ENCODE measurements around the gene BST1.

Gene BST1

GRCh38 chr4:15702941-15703403 is at the start of gene BST1:
BST1 (plus strand) TSS chr4:15703065; CDS start chr4:15703145, 80 bp downstream.
- DNase-seq: no peak

- no peak for DNase-seq
Measured at GRCh38 chr4:15653420-15653819, 49.4 kb upstream of the BST1 start.

GRCh38 chr4:15653864-15654592 is 48.8 kb upstream of the BST1 start:
- DNase-seq: no peak

- no peak for DNase-seq
Measured at GRCh38 chr4:15654593-15655222, 48.2 kb upstream of the BST1 start.

- peak; percentile 54 for DNase-seq
Measured at GRCh38 chr4:15655223-15656037, 47.4 kb upstream of the BST1 start, which contains the start of gene FBXL5. FBXL5 (minus strand) TSS chr4:15655357; CDS start chr4:15655287, 70 bp downstream.

- peak; percentile 8 for DNase-seq
Measured at GRCh38 chr4:15656038-15656470, 46.8 kb upstream of the BST1 start.

GRCh38 chr4:15657366-15657765 is 45.5 kb upstream of the BST1 start:
- no peak for DNase-seq

GRCh38 chr4:15658136-15658770 is 44.6 kb upstream of the BST1 start:
- no peak for DNase-seq

- DNase-seq: no peak
Measured at GRCh38 chr4:15658781-15659180, 44.1 kb upstream of the BST1 start.

GRCh38 chr4:15659768-15660570 is 42.9 kb upstream of the BST1 start:
- DNase-seq: no peak

GRCh38 chr4:15665753-15666365 is 37.0 kb upstream of the BST1 start:
- no peak for DNase-seq

GRCh38 chr4:15667006-15667405 is 35.9 kb upstream of the BST1 start:
- no peak for DNase-seq

GRCh38 chr4:15668566-15669435 is 34.1 kb upstream of the BST1 start:
- no peak for DNase-seq

- DNase-seq: no peak
Measured at GRCh38 chr4:15670576-15670975, 32.3 kb upstream of the BST1 start.

- no peak for DNase-seq
Measured at GRCh38 chr4:15672101-15672500, 30.8 kb upstream of the BST1 start.

GRCh38 chr4:15673337-15673736 is 29.5 kb upstream of the BST1 start:
- no peak for DNase-seq

GRCh38 chr4:15674046-15674445 is 28.8 kb upstream of the BST1 start:
- no peak for DNase-seq

- no peak for DNase-seq
Measured at GRCh38 chr4:15674926-15675325, 27.9 kb upstream of the BST1 start.

- no peak for DNase-seq
Measured at GRCh38 chr4:15675356-15675755, 27.5 kb upstream of the BST1 start.

- no peak for DNase-seq
Measured at GRCh38 chr4:15676039-15676438, 26.8 kb upstream of the BST1 start.

- DNase-seq: no peak
Measured at GRCh38 chr4:15676899-15677298, 26.0 kb upstream of the BST1 start.

All from NCI-H510A (cell line).